Mesenchymal stem cell (in vitro differentiated cells and primary cell): ENCODE data around the gene IDS.

Source experiments
- DNase-seq: peaks from one replicate; pipeline ENCODE4 v3.0.0-alpha.2; 2013
- H2AFZ ChIP-seq: one replicate; pipeline ENCODE4 v1.6.1; 2013; ENCODE audit warnings: low read depth, mild to moderate bottlenecking, control low read depth, inconsistent platforms, low read length, moderate library complexity
- H2AK5ac ChIP-seq: 2 replicates; pipeline ENCODE4 v1.6.1; 2013; ENCODE audit warnings: low read length, moderate library complexity, mild to moderate bottlenecking, inconsistent platforms; ENCODE audit not compliant: severe bottlenecking
- H2BK120ac ChIP-seq: one replicate; pipeline ENCODE4 v1.6.1; 2013; ENCODE audit warnings: low read depth, mild to moderate bottlenecking, inconsistent platforms, low read length, moderate library complexity
- H2BK12ac ChIP-seq, 2 experiments: one replicate each; pipeline ENCODE4 v1.6.1; 2013; ENCODE audit warnings: inconsistent platforms in 2 of 2, low read length in 2 of 2, mild to moderate bottlenecking in 2 of 2, moderate library complexity in 2 of 2, control low read depth in 1 of 2
- H2BK15ac ChIP-seq: one replicate; pipeline ENCODE4 v1.6.1; 2013; ENCODE audit warnings: mild to moderate bottlenecking, low read depth, inconsistent platforms; ENCODE audit not compliant: poor library complexity, severe bottlenecking
- H2BK5ac ChIP-seq: 2 replicates; pipeline ENCODE4 v1.6.1; 2013; ENCODE audit warnings: low read depth, mild to moderate bottlenecking, low read length, control low read depth, inconsistent platforms; ENCODE audit not compliant: poor library complexity, severe bottlenecking
- H3K14ac ChIP-seq, 2 experiments: one replicate each; pipeline ENCODE4 v1.6.1; 2013; ENCODE audit warnings: inconsistent platforms in 2 of 2, low read length in 2 of 2, control low read depth in 1 of 2, mild to moderate bottlenecking in 1 of 2, moderate library complexity in 1 of 2
- H3K18ac ChIP-seq, 2 experiments: one replicate each; pipeline ENCODE4 v1.6.1; 2013; ENCODE audit warnings: inconsistent platforms in 2 of 2, low read length in 2 of 2, control low read depth in 1 of 2, low read depth in 1 of 2, mild to moderate bottlenecking in 1 of 2
- H3K23ac ChIP-seq, 2 experiments: one replicate each; pipeline ENCODE4 v1.6.1; 2013; ENCODE audit warnings: inconsistent platforms in 2 of 2, low read length in 2 of 2, mild to moderate bottlenecking in 2 of 2, moderate library complexity in 2 of 2, control low read depth in 1 of 2
- H3K27ac ChIP-seq: 2 replicates; pipeline ENCODE4 v1.5.1; 2013; ENCODE audit warnings: mild to moderate bottlenecking, moderate library complexity, low read length, control low read depth, inconsistent platforms; ENCODE audit not compliant: poor library complexity, severe bottlenecking
- H3K27me3 ChIP-seq, 2 experiments: 2 replicates each; pipeline versions ENCODE4 v1.6.1 to v1.7.0; 2013; ENCODE audit warnings: low read length in 2 of 2, mild to moderate bottlenecking in 2 of 2, moderate library complexity in 2 of 2, control low read depth in 1 of 2, inconsistent platforms in 1 of 2; ENCODE audit not compliant: control insufficient read depth in 1 of 2, insufficient read depth in 1 of 2
- H3K36me3 ChIP-seq, 2 experiments: 2 replicates each; pipeline versions ENCODE4 v1.6.1 to v1.7.0; 2013; ENCODE audit warnings: low read length in 2 of 2, control low read depth in 1 of 2, inconsistent platforms in 1 of 2, low read depth in 1 of 2, mild to moderate bottlenecking in 1 of 2; ENCODE audit not compliant: insufficient read depth in 2 of 2, control insufficient read depth in 1 of 2
- H3K4ac ChIP-seq, 2 experiments: one replicate each; pipeline ENCODE4 v1.6.1; 2013; ENCODE audit warnings: inconsistent platforms in 2 of 2, low read length in 2 of 2, mild to moderate bottlenecking in 2 of 2, moderate library complexity in 2 of 2, control low read depth in 1 of 2, low read depth in 1 of 2
- H3K4me1 ChIP-seq: 2 replicates; pipeline ENCODE4 v1.6.1; 2013; ENCODE audit warnings: low read depth, low read length, control low read depth; ENCODE audit not compliant: control insufficient read depth, insufficient read depth
- H3K4me2 ChIP-seq: 2 replicates; pipeline ENCODE4 v1.6.1; 2013; ENCODE audit warnings: low read length, mild to moderate bottlenecking, inconsistent platforms; ENCODE audit not compliant: poor library complexity, severe bottlenecking
- H3K4me3 ChIP-seq, 2 experiments: 2 replicates each; pipeline versions ENCODE4 v1.5.1 to v1.7.0; 2013; ENCODE audit warnings: low read length in 2 of 2, mild to moderate bottlenecking in 2 of 2, control low read depth in 1 of 2, low read depth in 1 of 2; ENCODE audit not compliant: insufficient read depth in 1 of 2
- H3K79me1 ChIP-seq: replicated peaks from 2 replicates; pipeline ENCODE4 v1.6.1; 2013; ENCODE audit warnings: mild to moderate bottlenecking, control low read depth, low read length, inconsistent platforms; ENCODE audit not compliant: poor library complexity, severe bottlenecking
- H3K9ac ChIP-seq: 2 replicates; pipeline ENCODE4 v1.7.0; 2013; ENCODE audit warnings: mild to moderate bottlenecking, low read length, moderate library complexity
- H3K9me3 ChIP-seq: 2 replicates; pipeline ENCODE4 v1.7.0; 2013; ENCODE audit warnings: mild to moderate bottlenecking, low read length; ENCODE audit not compliant: control insufficient read depth
- H4K8ac ChIP-seq: one replicate; pipeline ENCODE4 v1.6.1; 2013; ENCODE audit warnings: inconsistent platforms, mild to moderate bottlenecking, low read length, moderate library complexity
- H4K91ac ChIP-seq: one replicate; pipeline ENCODE4 v1.6.1; 2013; ENCODE audit warnings: mild to moderate bottlenecking, low read length, inconsistent platforms
- WGBS: methylation state at CpG from one replicate; pipeline ENCODE4 v1.1.7; 2013; ENCODE audit warnings: mixed read lengths; 5-methylcytosine and 5-hydroxymethylcytosine counted together

The IDS gene

GRCh38 chrX:149512225-149512885, 7.2 kb upstream of the IDS start:
- H3K4me2 ChIP-seq: no peak overlapping the region
- H2BK15ac ChIP-seq: no peak overlapping the region
- H3K36me3 ChIP-seq: no peaks in the 10 kb centered on the region
- WGBS: 98% methylated on average over 4 of the region's 4 CpGs
- peaks cover 1% of the 10 kb centered on the region for H3K4me1 ChIP-seq
- no peaks in the 10 kb centered on the region for H3K79me1 ChIP-seq
- no peak overlapping the region for H2AFZ ChIP-seq
- no peak overlapping the region for H2BK120ac ChIP-seq
- DNase-seq: peak; percentile 65
- H3K9me3 ChIP-seq: no peaks in the 10 kb centered on the region
- H2BK5ac ChIP-seq: no peak overlapping the region
- peaks cover 0 to 54% of the 10 kb centered on the region in 2 experiments for H3K27me3 ChIP-seq
- no peak overlapping the region for H3K27ac ChIP-seq
- no peak overlapping the region for H2AK5ac ChIP-seq
- no peak overlapping the region for H3K14ac ChIP-seq
- H4K91ac ChIP-seq: no peak overlapping the region
- no peak overlapping the region for H3K4ac ChIP-seq
- no peak overlapping the region for H3K9ac ChIP-seq
- H2BK12ac ChIP-seq: no peak overlapping the region
- H3K18ac ChIP-seq: no peak overlapping the region
- H4K8ac ChIP-seq: peak overlapping the region; percentile 41
- H3K23ac ChIP-seq: no peak overlapping the region
- H3K4me3 ChIP-seq: no peak overlapping the region

DNA sequence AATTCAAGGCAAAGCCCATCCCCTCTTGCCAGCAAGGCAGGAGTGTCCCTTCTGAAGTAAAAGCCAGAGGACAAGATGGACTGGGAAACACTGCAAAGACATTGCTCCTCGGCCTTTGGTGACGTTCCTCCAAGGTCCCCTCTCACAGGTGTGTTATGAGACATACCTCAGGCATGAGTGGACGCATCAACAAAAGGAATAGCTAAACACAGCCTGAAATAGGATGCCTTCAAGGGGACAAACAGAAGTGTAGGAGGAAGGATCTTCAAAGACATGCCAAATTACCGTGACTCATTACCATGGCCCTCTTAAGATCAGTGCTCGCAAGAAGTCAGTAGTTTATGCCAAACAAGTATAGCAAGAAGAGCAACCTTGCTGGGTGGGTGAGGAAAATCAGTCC, 6.0 kb upstream of the IDS start:
- Histone ChIP-seq H3K27me3 (peaks cover 0 to 53% of the 10 kb centered on the region in 2 experiments), H3K27ac (no peak overlapping the region), H3K36me3 (no peaks in the 10 kb centered on the region), H2AFZ (no peak overlapping the region), H3K9ac (no peak overlapping the region), H4K8ac (no peak overlapping the region), H2AK5ac (no peak overlapping the region), H2BK15ac (no peak overlapping the region), H2BK5ac (no peak overlapping the region), H3K4me3 (no peak overlapping the region), H2BK12ac (no peak overlapping the region), H3K4me2 (no peak overlapping the region), H3K79me1 (no peaks in the 10 kb centered on the region), H4K91ac (no peak overlapping the region), H3K4ac (no peak overlapping the region), H3K9me3 (no peaks in the 10 kb centered on the region), H3K14ac (no peak overlapping the region), H3K23ac (no peak overlapping the region), H2BK120ac (no peak overlapping the region), H3K18ac (no peak overlapping the region), H3K4me1 (peaks cover 1% of the 10 kb centered on the region)
- no peak for DNase-seq
- WGBS: 75% methylated on average over 3 of the region's 5 CpGs

DNA sequence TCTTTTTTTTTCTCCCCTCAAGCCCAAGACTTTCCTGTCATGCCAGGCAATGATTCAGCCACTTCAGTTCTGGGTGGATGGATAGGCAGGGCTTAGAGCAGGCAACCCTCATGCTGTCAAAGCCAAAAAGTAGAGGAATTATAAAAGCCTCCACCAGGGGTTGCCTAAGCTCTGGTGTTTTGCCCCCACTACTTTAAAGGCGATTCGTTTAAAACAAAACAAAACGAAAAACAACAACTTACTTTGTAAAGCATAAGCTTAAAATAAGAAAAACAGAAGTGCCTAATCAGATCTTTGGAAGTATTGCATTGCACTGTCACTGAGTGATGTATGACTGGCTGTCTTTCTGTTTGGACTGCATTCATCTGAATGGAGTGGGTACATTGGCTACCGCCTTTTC, 5.3 kb upstream of the IDS start:
- no peak overlapping the region for H3K4ac ChIP-seq
- peaks cover 0 to 47% of the 10 kb centered on the region in 2 experiments for H3K27me3 ChIP-seq
- DNase-seq: peak; percentile 36
- no peaks in the 10 kb centered on the region for H3K9me3 ChIP-seq
- H4K91ac ChIP-seq: no peak overlapping the region
- no peak overlapping the region for H3K4me2 ChIP-seq
- H3K4me1 ChIP-seq: peaks cover 1% of the 10 kb centered on the region
- H3K36me3 ChIP-seq: no peaks in the 10 kb centered on the region
- H2BK12ac ChIP-seq: no peak overlapping the region
- H3K4me3 ChIP-seq: no peak overlapping the region
- no peak overlapping the region for H2AFZ ChIP-seq
- H3K18ac ChIP-seq: no peak overlapping the region
- no peak overlapping the region for H2BK5ac ChIP-seq
- H3K9ac ChIP-seq: no peak overlapping the region
- no peak overlapping the region for H2BK120ac ChIP-seq
- no peaks in the 10 kb centered on the region for H3K79me1 ChIP-seq
- H2AK5ac ChIP-seq: no peak overlapping the region
- H3K14ac ChIP-seq: no peak overlapping the region
- no CpG with 5 or more reads among the region's 4 CpGs for WGBS
- no peak overlapping the region for H2BK15ac ChIP-seq
- H3K27ac ChIP-seq: no peak overlapping the region
- H3K23ac ChIP-seq: no peak overlapping the region
- no peak overlapping the region for H4K8ac ChIP-seq

DNA sequence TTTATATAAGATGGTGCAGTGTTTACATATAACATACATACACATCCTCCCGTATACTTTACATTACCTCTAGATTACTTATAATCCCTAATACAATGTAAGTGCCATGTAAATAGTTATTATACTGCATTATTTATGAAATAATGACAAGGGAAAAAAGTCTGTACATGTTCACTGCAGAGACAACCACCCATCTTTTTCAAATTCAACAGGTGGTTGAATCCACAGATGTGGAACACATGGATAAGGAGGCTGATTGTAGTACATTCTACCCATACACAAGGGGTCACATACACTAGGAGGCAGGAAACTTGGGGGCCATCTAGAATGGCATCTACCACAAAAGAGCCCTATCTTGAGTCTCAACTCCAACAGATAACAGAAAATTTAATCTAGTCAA, 3.4 kb upstream of the IDS start:
- Histone ChIP-seq H3K4ac (no peak overlapping the region), H3K9ac (no peak overlapping the region), H4K91ac (no peak overlapping the region), H3K23ac (no peak overlapping the region), H2BK5ac (no peak overlapping the region), H3K4me2 (no peak overlapping the region), H2AFZ (no peak overlapping the region), H3K27me3 (peaks cover 0 to 38% of the 10 kb centered on the region in 2 experiments), H3K4me3 (no peak overlapping the region), H4K8ac (no peak overlapping the region), H2BK12ac (no peak overlapping the region), H3K9me3 (no peaks in the 10 kb centered on the region), H3K4me1 (peaks cover 5% of the 10 kb centered on the region), H2AK5ac (no peak overlapping the region), H3K79me1 (no peaks in the 10 kb centered on the region), H3K36me3 (no peaks in the 10 kb centered on the region), H3K14ac (no peak overlapping the region), H3K27ac (no peak overlapping the region), H2BK15ac (no peak overlapping the region), H2BK120ac (no peak overlapping the region), H3K18ac (no peak overlapping the region)
- WGBS: no CpG with 5 or more reads among the region's 1 CpG
- no peak for DNase-seq
